Rectal smooth muscle tissue (tissue), 1 donor: Measurements from ENCODE around the gene SPDYE3.
"Not testable (repeated sequence)": the region's sequence is repeated elsewhere in the genome, so short reads cannot be mapped to it uniquely, and the experiment has no call there.

Source experiments
- H3K27ac ChIP-seq: one replicate; pipeline ENCODE4 v1.7.0; 2013; ENCODE audit warnings: low read depth, low read length, inconsistent platforms
- H3K27me3 ChIP-seq: one replicate; pipeline ENCODE4 v1.7.0; 2013; ENCODE audit warnings: low read length; ENCODE audit not compliant: control insufficient read depth, insufficient read depth
- H3K36me3 ChIP-seq: one replicate; pipeline ENCODE4 v1.7.0; 2013; ENCODE audit warnings: low read length; ENCODE audit not compliant: control insufficient read depth, insufficient read depth
- H3K4me1 ChIP-seq: one replicate; pipeline ENCODE4 v1.7.0; 2013; ENCODE audit warnings: low read length; ENCODE audit not compliant: control insufficient read depth, insufficient read depth
- H3K4me3 ChIP-seq: one replicate; pipeline ENCODE4 v1.7.0; 2013; ENCODE audit warnings: low read length
- H3K9ac ChIP-seq: one replicate; pipeline ENCODE4 v1.7.0; 2013; ENCODE audit warnings: low read length

The SPDYE3 gene

DNA sequence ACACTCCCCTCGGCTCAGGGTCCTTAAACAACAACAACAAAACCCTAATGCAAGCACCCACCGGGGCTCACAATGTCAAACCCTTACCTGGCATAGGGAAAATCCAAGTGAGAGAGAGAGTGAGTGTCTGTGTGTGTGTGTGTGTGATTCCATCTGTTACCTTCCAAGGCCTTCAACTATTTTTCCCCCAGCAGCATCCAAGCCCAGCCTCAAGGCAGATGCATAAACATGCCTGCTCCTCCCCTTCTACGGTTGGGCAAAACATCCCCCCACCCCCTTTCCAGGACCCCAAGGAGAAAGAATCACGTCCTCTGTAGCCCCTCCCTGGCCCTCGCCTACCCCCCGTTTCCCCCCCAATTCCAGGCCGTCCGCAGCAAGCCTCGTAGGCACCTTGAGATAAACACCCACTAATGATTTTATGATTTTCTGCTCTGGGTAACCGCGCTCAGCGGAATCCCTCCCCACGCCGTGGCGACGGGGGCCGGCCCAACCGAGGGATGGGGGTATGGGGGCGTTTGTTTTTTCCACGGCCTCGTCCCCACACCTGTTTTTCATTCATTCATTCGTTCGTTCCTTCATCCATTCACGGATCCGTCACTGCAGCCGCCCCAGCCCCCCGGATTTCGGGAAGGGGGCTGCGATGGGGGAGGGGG is 36.4 kb upstream of the SPDYE3 start:
- H3K27ac ChIP-seq, H3K27me3 ChIP-seq, H3K4me1 ChIP-seq, H3K9ac ChIP-seq, H3K36me3 ChIP-seq: not testable (repeated sequence)
- peak overlapping the region; percentile 41 for H3K4me3 ChIP-seq

DNA sequence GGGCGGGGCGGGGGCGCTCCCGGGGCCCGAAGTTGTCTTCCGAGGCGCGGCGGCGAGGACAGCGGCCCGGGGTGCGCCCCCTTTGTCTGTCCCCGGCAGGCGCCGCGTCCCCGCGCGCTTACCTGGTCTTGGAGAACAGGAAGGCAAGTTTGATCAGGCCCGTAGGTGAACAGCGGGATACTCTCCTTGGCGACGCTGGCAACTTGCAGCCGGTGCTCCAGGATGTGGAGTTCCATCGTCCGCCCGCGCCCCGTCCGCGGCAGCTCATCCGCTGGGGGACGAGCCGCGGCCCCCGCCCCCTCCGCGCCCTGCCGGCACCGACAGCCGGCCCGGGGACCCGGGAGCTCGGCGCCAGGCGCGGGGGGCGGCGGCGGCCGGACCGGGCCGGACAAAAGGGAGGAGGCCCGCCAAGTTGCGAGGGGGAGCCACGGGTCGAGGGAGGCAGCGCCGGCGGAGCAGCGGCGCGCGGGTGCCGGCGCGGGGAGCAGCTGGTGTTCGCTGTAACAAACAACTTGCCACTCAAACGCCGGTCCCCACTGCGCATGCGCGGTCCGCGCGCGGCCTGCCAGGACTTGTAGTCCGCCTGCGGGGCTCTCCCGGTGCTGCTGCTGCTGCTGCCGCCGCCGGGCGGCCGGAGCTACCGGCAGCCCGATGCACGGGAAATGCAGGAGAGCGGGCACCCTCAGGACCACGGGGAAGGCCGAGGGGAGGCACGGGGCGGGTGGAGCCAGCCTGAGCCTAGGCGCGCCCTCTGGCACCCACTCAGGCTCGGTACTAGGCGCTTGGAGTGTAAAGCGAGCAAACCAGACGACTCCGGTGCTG is 35.6 kb upstream of the SPDYE3 start:
- Histone ChIP-seq H3K9ac (no peak overlapping the region), H3K27ac (peak overlapping the region; percentile 32), H3K4me1 (no peaks in the 10 kb centered on the region), H3K4me3 (peak overlapping the region; percentile 70), H3K36me3 (no peaks in the 10 kb centered on the region), H3K27me3 (no peaks in the 10 kb centered on the region)

DNA sequence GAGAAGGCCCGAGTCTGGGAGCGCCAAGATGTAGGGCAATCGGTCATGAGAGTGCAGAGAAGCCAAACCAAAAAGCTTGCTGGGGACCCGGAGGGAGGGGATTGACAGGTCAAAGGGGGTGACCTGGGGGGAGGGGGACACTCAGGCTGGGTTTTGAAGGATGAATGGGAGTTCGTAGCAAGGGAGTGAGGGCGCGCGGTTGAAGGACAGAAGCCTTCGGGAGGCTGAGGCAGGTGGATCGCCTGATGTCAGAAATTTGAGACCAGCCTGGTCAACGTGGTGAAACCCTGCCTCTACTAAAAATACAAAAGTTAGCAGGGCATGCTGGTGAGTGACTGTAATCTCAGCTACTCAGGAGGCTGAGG is 35.0 kb upstream of the SPDYE3 start:
- peak overlapping the region; percentile 70 for H3K4me3 ChIP-seq
- H3K27ac ChIP-seq: peak overlapping the region; percentile 32
- H3K27me3 ChIP-seq, H3K4me1 ChIP-seq, H3K36me3 ChIP-seq, H3K9ac ChIP-seq: not testable (repeated sequence)

DNA sequence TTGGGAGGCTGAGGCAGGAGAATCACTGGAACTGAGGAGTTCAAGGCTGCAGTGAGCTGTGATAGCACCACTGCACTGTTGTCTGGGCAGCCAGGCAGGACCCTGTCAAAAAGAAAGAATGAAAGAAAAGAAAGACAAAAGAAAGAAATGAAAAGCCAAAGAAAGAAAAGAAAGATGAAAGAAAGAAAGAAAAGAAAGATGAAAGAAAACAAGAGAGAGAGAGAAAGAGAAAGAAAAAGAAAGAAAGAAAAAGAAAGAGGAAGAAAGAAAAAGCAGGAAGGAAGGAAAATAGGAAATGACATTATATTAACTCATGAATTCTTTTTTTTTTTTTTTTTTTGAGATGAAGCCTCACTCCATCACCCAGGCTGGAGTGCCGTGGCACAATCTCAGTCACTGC is 32.4 kb upstream of the SPDYE3 start:
- Histone ChIP-seq H3K27me3 (no peaks in the 10 kb centered on the region), H3K36me3 (no peaks in the 10 kb centered on the region), H3K4me3 (no peak overlapping the region), H3K9ac (no peak overlapping the region), H3K4me1 (no peaks in the 10 kb centered on the region), H3K27ac (no peak overlapping the region)

DNA sequence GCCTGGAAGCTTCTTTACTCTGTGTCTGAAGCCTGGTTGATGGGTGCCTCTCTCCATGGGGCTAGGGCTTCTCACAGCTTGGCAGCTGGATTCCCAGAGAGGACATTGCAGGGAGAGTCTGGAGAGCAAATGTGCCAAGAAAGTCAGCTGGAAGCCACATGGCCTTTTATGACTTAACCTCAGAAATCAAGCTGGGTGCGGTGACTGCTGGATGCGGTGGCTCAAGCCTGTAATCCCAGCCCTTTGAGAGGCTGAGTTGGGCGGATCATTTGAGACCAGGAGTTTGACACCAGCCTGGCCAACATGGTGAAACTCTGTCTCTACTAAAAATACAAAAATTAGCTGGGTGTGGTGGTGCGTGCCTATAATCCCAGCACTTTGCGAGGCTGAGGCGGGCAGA is 31.4 kb upstream of the SPDYE3 start:
- H3K36me3 ChIP-seq, H3K4me3 ChIP-seq, H3K4me1 ChIP-seq, H3K27me3 ChIP-seq, H3K27ac ChIP-seq, H3K9ac ChIP-seq: not testable (repeated sequence)

DNA sequence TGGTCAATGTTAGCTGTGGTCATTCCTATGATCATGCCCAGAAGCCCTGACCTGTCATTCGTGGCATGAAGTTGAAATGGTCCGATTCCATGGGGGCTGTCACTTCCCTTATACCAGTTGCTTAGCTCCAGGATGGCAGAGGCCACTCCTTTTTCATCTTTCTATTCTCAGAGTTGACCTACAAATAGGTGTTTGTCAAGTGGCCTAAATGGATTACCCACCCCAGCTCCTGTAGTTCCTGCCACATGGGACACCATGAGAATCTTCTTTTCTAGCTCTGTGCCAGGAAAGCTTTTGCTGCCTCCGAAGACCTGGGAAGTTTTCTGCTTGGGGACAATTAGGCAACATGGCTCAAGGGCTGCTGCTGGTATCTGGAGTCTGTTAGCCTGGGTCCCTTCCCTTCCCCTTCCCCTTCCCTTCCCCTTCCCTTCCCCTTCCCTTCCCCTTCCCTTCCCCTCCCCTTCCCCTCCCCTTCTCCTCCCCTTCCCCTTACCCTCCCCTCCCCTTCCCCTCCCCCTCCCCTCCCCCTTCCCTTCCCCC is 25.4 kb upstream of the SPDYE3 start:
- not testable (repeated sequence) for H3K36me3 ChIP-seq, H3K27me3 ChIP-seq, H3K4me3 ChIP-seq, H3K9ac ChIP-seq, H3K27ac ChIP-seq, H3K4me1 ChIP-seq

DNA sequence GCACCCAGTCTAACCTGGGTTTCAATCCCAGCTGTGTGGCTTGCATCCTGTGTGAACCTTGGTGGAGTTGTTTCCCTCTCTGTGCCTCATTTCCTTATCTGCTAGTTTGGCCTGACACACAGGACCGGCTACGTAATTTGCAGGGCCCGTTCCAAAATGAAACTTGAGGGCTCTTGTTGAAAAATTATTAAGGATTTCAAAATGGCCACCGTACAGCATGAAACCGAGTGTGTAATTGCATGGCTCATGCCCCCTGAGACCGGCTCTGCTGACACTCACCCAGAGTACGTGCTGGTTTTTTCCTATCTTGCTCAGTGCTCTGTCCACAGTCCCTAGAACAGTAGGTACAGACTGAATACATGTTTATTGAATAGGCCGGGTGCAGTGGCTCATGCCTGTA is 24.4 kb upstream of the SPDYE3 start:
- H3K27ac ChIP-seq, H3K9ac ChIP-seq, H3K4me1 ChIP-seq, H3K27me3 ChIP-seq, H3K4me3 ChIP-seq, H3K36me3 ChIP-seq: not testable (repeated sequence)

DNA sequence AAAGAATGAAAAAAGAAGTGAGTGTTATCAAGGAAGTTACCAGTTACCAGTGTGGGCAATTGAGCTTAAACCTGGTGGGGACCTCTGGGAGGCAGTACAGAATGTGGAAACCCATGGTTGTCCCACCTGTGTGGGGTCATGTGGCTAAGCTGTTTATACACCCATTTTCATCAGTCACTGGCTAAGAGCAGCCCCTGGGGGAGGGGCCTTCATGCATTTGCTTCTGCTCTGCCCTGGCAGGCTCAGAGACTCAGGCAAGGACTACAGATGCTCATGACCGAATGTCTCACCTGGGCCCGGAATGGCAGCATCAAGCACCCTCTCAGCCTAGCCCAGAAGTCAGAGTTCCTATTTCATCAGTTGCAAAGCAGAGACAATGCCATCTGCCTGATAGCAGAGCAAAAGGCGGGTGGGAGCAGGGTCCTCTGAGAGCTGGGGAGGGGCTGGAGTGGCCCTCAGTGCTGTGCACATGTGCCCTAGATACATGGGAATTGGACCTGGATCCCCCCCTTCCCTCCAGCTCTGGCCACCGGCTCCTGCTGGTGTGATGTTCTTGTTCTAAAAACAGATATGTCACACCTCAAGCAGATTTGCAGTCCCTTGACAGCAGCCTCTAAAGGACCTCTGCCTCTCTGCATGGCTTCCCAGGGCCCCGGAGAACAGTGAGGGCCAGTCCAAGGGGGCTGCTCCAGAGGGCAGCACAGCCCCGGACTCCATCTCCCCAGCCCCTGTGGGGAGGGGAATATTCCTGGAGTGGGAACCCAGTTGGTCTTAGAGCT is 20.1 kb upstream of the SPDYE3 start:
- not testable (repeated sequence) for H3K27me3 ChIP-seq, H3K4me3 ChIP-seq, H3K4me1 ChIP-seq, H3K9ac ChIP-seq, H3K36me3 ChIP-seq, H3K27ac ChIP-seq

DNA sequence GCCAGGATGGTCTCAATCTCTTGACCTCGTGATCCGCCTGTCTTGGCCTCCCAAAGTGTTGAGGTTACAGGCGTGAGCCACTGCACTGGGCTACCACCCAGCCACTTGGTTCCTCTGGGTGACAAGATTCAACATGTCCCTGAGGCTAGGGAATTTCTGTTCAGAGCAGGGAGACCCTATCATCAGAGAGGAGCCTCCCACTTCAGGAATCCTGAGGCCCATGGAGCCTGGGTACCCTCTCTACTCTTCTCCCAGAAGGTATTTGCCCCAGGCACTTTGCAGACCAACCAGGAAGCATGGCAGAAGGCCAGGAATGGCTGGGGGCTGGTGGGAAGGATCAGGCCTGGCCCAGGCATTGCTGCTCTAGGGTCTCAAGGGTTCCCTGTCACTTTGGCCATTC is 19.2 kb upstream of the SPDYE3 start:
- not testable (repeated sequence) for H3K27ac ChIP-seq, H3K9ac ChIP-seq, H3K36me3 ChIP-seq, H3K27me3 ChIP-seq, H3K4me3 ChIP-seq, H3K4me1 ChIP-seq

DNA sequence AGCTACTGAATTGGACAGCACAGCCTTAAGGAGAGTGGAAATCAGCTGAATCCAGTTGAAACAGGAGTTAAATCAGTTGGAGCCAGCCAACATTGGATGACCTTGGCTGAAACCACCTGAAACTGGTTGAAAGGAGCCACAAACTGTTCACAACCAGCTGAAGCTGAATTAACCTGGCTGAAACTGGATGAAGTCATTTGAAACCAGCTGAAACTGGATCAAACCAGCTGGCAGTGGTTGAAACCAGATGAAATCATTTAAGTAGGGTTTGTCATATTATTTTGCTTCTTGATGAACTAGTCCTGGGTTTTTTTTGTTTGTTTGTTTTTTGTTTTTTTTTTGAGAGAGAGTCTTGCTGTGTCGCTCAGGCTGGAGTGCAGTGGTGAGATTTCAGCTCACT is 15.3 kb upstream of the SPDYE3 start:
- H3K9ac ChIP-seq, H3K27ac ChIP-seq, H3K4me3 ChIP-seq, H3K36me3 ChIP-seq, H3K4me1 ChIP-seq, H3K27me3 ChIP-seq: not testable (repeated sequence)

DNA sequence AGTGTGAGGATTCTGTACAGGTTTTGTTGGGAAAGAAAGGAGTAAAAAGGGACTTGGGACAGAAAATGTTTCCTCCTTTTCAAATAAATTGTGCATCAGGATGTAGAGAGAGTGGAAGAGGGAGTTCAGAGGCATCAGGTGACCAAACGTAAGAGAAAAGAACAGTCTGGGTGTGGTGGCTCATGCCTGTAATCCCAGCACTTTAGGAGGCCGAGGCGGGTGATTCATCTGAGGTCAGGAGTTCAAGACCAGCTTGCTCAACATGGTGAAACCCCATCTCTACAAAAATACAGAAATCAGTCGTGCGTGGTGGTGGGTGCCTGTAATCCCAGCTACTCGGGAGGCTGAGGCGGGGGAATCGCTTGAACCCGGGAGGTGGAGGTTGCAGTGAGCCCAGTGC is 12.2 kb upstream of the SPDYE3 start:
- H3K27me3 ChIP-seq, H3K9ac ChIP-seq, H3K27ac ChIP-seq: not testable (repeated sequence)

DNA sequence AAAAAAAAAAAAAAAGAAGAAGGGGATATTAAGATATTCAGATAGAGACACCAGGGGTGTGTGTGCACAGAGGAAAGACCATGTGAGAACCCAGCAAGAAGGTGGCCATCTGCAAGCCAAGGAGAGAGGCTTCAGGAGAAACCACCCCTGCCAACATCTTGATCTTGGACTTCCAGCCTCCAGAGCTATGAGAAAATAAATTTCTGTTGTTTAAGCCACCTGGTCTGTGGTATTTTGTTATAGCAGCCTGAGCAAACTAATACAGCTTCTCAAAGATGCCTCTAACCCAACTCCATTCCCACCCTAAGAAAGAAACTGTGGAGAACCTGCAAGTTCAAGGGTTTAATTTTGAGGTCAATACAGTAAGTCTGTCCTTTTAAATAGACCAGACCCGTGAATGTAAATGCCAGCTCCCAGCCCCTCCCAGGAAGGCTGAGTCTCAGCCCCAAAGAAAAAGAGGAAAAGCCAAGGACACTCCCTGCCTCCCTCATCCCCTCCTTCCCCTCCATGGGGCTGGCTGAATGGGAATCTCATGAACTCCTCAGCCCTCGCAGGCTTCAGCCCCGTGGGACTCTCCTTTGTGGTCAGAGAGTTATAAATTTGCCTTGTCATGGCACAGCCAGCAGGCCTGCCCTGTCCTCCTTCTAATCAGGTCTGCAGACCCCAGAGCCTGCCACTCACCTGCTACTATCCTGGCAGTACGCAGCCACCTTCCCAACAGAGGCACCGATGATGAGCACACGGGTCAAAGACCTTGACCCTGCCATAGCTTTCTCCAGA is 9.5 kb upstream of the SPDYE3 start:
- not testable (repeated sequence) for H3K36me3 ChIP-seq

More for the DNA sequence above, 12.2 kb upstream of the SPDYE3 start:
- H3K4me3 ChIP-seq, H3K4me1 ChIP-seq, H3K36me3 ChIP-seq: not testable (repeated sequence)

More for the DNA sequence above, 9.5 kb upstream of the SPDYE3 start:
- H3K4me1 ChIP-seq, H3K4me3 ChIP-seq, H3K27me3 ChIP-seq, H3K27ac ChIP-seq, H3K9ac ChIP-seq: not testable (repeated sequence)
